Prostate gland (tissue), 2 donors: ENCODE data around the gene HPS1.

Experiments
- CTCF ChIP-seq, 4 experiments: fragments of 200-600 bp in 2 of 4; fragments of 450-650 bp in 2 of 4; sonication (generic) in 2 of 4; IDR thresholded peaks; 1 replicate in 3 of 4; 2 replicates in 1 of 4; pipeline ENCODE4 v1.5.1; 2016 to 2019; ENCODE audit warnings: antibody characterized with exemption in 4 of 4, mild to moderate bottlenecking in 2 of 4, moderate library complexity in 2 of 4
- POLR2A ChIP-seq: fragments of 450-650 bp; IDR thresholded peaks from one replicate; pipeline ENCODE4 v1.6.1; 2016; ENCODE audit warnings: antibody characterized with exemption, mild to moderate bottlenecking
- POLR2AphosphoS5 ChIP-seq: sonication (generic); formaldehyde crosslinking; IDR thresholded peaks from one replicate; pipeline ENCODE4 v1.6.1; 2017; ENCODE audit warnings: antibody characterized with exemption

- TF ChIP-seq POLR2A (no peak), CTCF (IDR thresholded peaks at IDR 0.05) (no peak), POLR2AphosphoS5 (no peak)
Measured at GRCh38 chr10:98407017-98407743, 39.6 kb downstream of the HPS1 start.
